HepG2 (cell line): ENCODE results near the gene CIDEA. TPM values are rescaled to one million over a fixed set of nuclear protein-coding genes. Genes with fewer than 3 reads are reported as not detected.

ENCODE experiments used
- BORCS8-MEF2B ChIP-seq: sonication (generic); formaldehyde crosslinking; IDR thresholded peaks from 2 replicates; pipeline ENCODE4 v1.8.0; 2022; ENCODE audit warnings: mild to moderate bottlenecking, missing genetic modification reagents
- FOXA1 ChIP-seq, 2 experiments: fragments of 450-650 bp in 1 of 2; sonication (generic) in 1 of 2; formaldehyde crosslinking in 1 of 2; IDR thresholded peaks; 2 replicates each; pipeline versions ENCODE4 v1.4.0 to v1.6.1; 2016 to 2020; ENCODE audit warnings: missing genetic modification reagents in 1 of 2
- GATAD1 ChIP-seq: IDR thresholded peaks from 2 replicates; pipeline ENCODE4 v1.6.1; 2016; ENCODE audit warnings: missing genetic modification reagents, missing compliant biosample characterization
- HOXA3 ChIP-seq: sonication (generic); formaldehyde crosslinking; IDR thresholded peaks from 2 replicates; pipeline ENCODE4 v1.5.0; 2020; ENCODE audit warnings: missing genetic modification reagents
- KDM5B ChIP-seq: sonication (generic); formaldehyde crosslinking; IDR thresholded peaks from 2 replicates; pipeline ENCODE4 v1.4.0; 2020; ENCODE audit warnings: missing genetic modification reagents, mild to moderate bottlenecking, borderline replicate concordance
- KLF6 ChIP-seq: IDR thresholded peaks from 2 replicates; pipeline ENCODE4 v1.8.0; 2016; ENCODE audit warnings: missing biosample characterization, missing genetic modification reagents
- NBN ChIP-seq: fragments of 450-650 bp; conservative IDR thresholded peaks from 2 replicates; pipeline ENCODE4 v1.6.1; 2017
- NKX3-1 ChIP-seq: sonication (generic); formaldehyde crosslinking; IDR thresholded peaks from 2 replicates; pipeline ENCODE4 v1.5.0; 2020; ENCODE audit warnings: missing genetic modification reagents
- RFXAP ChIP-seq: sonication (generic); formaldehyde crosslinking; IDR thresholded peaks from 2 replicates; pipeline ENCODE4 v1.4.0; 2020; ENCODE audit warnings: missing genetic modification reagents, borderline replicate concordance
- STAG1 ChIP-seq: sonication (generic); formaldehyde crosslinking; IDR thresholded peaks from 2 replicates; pipeline ENCODE4 v1.4.0; 2020; ENCODE audit warnings: missing genetic modification reagents
- TP53 ChIP-seq: sonication (generic); formaldehyde crosslinking; conservative IDR thresholded peaks from 2 replicates; pipeline ENCODE4 v1.4.0; 2020; ENCODE audit warnings: missing genetic modification reagents
- ZNF136 ChIP-seq: sonication (generic); formaldehyde crosslinking; IDR thresholded peaks from 2 replicates; pipeline ENCODE4 v1.8.1; 2022; ENCODE audit warnings: low read depth, mild to moderate bottlenecking, moderate library complexity, missing genetic modification reagents
- ZNF629 ChIP-seq: sonication (generic); formaldehyde crosslinking; conservative IDR thresholded peaks from 2 replicates; pipeline ENCODE4 v1.5.0; 2020; ENCODE audit warnings: missing genetic modification reagents
- ZNF879 ChIP-seq: sonication (generic); formaldehyde crosslinking; IDR thresholded peaks from 2 replicates; pipeline ENCODE4 v1.8.1; 2023; ENCODE audit warnings: missing genetic modification reagents
- polyA plus RNA-seq, 8 experiments: library from polyadenylated mRNA; depleted of rRNA in 3 of 8; stranded (reverse) in 7 of 8; unstranded in 1 of 8; fragments of >200 nt; fragmentation: Illumina TruSeq in 4 of 8; extraction: Trizol in 4 of 8; gene quantifications; 2 replicates each; pipeline versions ENCODE4 v1.2.1 to v1.2.3, GENCODE V29; 2011 to 2016; ENCODE audit warnings: low read depth in 4 of 8, missing spikeins in 1 of 8, mixed read lengths in 1 of 8; ENCODE audit not compliant: insufficient read depth in 1 of 8
- total RNA-seq, 5 experiments: library from RNA; depleted of rRNA; stranded (reverse); fragments of >200 nt; fragmentation: Illumina TruSeq; extraction: Trizol; gene quantifications; 2 replicates each; pipeline ENCODE4 v1.2.3, GENCODE V29; 2016; ENCODE audit warnings: low read depth in 1 of 5
- TF ChIP-seq, protein P1 (sequence below): sonication (generic); formaldehyde crosslinking; IDR thresholded peaks from 2 replicates; pipeline ENCODE4 v1.8.0; 2022; ENCODE audit warnings: missing genetic modification reagents, mild to moderate bottlenecking, moderate library complexity, borderline replicate concordance
- TF ChIP-seq, protein P2 (sequence below): sonication (generic); formaldehyde crosslinking; IDR thresholded peaks from 2 replicates; pipeline ENCODE4 v1.8.1; 2023; ENCODE audit warnings: missing genetic modification reagents, inconsistent platforms, borderline replicate concordance
- TF ChIP-seq, protein P3 (sequence below): sonication (generic); formaldehyde crosslinking; IDR thresholded peaks from 2 replicates; pipeline ENCODE4 v1.5.0; 2020; ENCODE audit warnings: mild to moderate bottlenecking, missing genetic modification reagents, moderate library complexity
- TF ChIP-seq, protein P4 (sequence below): sonication (generic); formaldehyde crosslinking; IDR thresholded peaks from 2 replicates; pipeline ENCODE4 v1.4.0; 2020; ENCODE audit warnings: missing genetic modification reagents
- TF ChIP-seq, protein P5 (sequence below): IDR thresholded peaks from 2 replicates; pipeline ENCODE4 v1.6.1; 2012; ENCODE audit warnings: inconsistent platforms
- TF ChIP-seq, protein P6 (sequence below), 2 experiments: sonication (generic) in 1 of 2; formaldehyde crosslinking in 1 of 2; IDR thresholded peaks; 2 replicates each; pipeline versions ENCODE4 v1.4.0 to v1.6.1; 2018 to 2020; ENCODE audit warnings: missing genetic modification reagents in 2 of 2, borderline replicate concordance in 1 of 2, low read depth in 1 of 2, mild to moderate bottlenecking in 1 of 2, missing biosample characterization in 1 of 2

The CIDEA gene
- total and polyA plus RNA-seq, 2 of the 13 experiments (the other 11 are each of a cell fraction or from before 2014, with no cell fraction given), result not detected

DNA sequence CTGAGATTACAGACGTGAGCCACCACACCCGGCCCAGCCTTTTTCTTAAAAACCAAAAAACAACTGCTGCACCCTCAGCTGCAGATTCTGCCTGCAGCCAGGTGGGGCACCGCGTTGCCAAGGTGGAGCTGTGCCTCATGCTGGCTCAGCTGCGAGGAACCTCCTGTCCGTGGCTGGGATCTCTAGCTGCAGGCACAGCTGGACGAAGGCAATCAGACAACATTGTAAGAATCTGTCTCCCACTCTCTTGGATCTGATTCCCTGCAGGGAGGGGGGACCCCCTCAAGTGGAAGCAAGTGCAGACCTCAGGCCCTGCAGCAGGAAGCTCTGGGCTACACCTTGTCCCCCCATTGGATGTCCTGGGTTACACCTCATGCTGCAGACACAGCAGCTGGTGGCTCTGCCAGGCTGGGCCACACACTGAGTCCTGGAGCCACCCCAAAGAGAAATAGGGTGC lies 24.1 kb downstream of the CIDEA start (continued):
- TF ChIP-seq ZNF136 (CRISPR knock-in tag) (no peak), KLF6 (CRISPR knock-in tag) (no peak), KDM5B (peak; percentile 75), FOXA1 (IDR thresholded peaks at IDR 0.05) (no peak), FOXA1 (CRISPR knock-in tag; IDR thresholded peaks at IDR 0.05) (no peak), NKX3-1 (peak; percentile 26; the same call in 1 of the 2 replicates), GATAD1 (CRISPR knock-in tag) (0 out of 2 replicates have a peak, but pooled peaks have one; percentile 14), TP53 (CRISPR knock-in tag) (no peak), ZNF879 (CRISPR knock-in tag) (0 out of 2 replicates have a peak, but pooled peaks have one; percentile 42), BORCS8-MEF2B (CRISPR knock-in tag) (0 out of 2 replicates have a peak, but pooled peaks have one; percentile 43), HOXA3 (CRISPR knock-in tag) (peak; percentile 54), ZNF629 (CRISPR knock-in tag) (0 out of 2 replicates have a peak, but pooled peaks have one; percentile 7), RFXAP (CRISPR knock-in tag) (0 out of 2 replicates have a peak, but pooled peaks have one; percentile 43), STAG1 (CRISPR knock-in tag) (0 out of 2 replicates have a peak, but pooled peaks have one; percentile 16), NBN (no peak)
- TF ChIP-seq, protein P1, sequence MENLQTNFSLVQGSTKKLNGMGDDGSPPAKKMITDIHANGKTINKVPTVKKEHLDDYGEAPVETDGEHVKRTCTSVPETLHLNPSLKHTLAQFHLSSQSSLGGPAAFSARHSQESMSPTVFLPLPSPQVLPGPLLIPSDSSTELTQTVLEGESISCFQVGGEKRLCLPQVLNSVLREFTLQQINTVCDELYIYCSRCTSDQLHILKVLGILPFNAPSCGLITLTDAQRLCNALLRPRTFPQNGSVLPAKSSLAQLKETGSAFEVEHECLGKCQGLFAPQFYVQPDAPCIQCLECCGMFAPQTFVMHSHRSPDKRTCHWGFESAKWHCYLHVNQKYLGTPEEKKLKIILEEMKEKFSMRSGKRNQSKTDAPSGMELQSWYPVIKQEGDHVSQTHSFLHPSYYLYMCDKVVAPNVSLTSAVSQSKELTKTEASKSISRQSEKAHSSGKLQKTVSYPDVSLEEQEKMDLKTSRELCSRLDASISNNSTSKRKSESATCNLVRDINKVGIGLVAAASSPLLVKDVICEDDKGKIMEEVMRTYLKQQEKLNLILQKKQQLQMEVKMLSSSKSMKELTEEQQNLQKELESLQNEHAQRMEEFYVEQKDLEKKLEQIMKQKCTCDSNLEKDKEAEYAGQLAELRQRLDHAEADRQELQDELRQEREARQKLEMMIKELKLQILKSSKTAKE (CRISPR knock-in tag), result 0 out of 2 replicates have a peak, but pooled peaks have one; percentile 20
- TF ChIP-seq, protein P2, sequence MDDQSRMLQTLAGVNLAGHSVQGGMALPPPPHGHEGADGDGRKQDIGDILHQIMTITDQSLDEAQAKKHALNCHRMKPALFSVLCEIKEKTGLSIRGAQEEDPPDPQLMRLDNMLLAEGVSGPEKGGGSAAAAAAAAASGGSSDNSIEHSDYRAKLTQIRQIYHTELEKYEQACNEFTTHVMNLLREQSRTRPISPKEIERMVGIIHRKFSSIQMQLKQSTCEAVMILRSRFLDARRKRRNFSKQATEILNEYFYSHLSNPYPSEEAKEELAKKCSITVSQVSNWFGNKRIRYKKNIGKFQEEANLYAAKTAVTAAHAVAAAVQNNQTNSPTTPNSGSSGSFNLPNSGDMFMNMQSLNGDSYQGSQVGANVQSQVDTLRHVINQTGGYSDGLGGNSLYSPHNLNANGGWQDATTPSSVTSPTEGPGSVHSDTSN (CRISPR knock-in tag), result no peak
- TF ChIP-seq, protein P3, sequence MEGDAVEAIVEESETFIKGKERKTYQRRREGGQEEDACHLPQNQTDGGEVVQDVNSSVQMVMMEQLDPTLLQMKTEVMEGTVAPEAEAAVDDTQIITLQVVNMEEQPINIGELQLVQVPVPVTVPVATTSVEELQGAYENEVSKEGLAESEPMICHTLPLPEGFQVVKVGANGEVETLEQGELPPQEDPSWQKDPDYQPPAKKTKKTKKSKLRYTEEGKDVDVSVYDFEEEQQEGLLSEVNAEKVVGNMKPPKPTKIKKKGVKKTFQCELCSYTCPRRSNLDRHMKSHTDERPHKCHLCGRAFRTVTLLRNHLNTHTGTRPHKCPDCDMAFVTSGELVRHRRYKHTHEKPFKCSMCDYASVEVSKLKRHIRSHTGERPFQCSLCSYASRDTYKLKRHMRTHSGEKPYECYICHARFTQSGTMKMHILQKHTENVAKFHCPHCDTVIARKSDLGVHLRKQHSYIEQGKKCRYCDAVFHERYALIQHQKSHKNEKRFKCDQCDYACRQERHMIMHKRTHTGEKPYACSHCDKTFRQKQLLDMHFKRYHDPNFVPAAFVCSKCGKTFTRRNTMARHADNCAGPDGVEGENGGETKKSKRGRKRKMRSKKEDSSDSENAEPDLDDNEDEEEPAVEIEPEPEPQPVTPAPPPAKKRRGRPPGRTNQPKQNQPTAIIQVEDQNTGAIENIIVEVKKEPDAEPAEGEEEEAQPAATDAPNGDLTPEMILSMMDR, result peak; percentile 53
- TF ChIP-seq, protein P4, sequence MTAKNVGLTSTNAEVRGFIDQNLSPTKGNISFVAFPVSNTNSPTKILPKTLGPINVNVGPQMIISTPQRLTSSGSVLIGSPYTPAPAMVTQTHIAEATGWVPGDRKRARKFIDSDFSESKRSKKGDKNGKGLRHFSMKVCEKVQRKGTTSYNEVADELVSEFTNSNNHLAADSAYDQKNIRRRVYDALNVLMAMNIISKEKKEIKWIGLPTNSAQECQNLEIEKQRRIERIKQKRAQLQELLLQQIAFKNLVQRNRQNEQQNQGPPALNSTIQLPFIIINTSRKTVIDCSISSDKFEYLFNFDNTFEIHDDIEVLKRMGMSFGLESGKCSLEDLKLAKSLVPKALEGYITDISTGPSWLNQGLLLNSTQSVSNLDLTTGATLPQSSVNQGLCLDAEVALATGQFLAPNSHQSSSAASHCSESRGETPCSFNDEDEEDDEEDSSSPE, result peak; percentile 79; the same call in 1 of the 2 replicates
- TF ChIP-seq, protein P5, sequence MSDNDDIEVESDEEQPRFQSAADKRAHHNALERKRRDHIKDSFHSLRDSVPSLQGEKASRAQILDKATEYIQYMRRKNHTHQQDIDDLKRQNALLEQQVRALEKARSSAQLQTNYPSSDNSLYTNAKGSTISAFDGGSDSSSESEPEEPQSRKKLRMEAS, result peak; percentile 98
- TF ChIP-seq, protein P6, sequence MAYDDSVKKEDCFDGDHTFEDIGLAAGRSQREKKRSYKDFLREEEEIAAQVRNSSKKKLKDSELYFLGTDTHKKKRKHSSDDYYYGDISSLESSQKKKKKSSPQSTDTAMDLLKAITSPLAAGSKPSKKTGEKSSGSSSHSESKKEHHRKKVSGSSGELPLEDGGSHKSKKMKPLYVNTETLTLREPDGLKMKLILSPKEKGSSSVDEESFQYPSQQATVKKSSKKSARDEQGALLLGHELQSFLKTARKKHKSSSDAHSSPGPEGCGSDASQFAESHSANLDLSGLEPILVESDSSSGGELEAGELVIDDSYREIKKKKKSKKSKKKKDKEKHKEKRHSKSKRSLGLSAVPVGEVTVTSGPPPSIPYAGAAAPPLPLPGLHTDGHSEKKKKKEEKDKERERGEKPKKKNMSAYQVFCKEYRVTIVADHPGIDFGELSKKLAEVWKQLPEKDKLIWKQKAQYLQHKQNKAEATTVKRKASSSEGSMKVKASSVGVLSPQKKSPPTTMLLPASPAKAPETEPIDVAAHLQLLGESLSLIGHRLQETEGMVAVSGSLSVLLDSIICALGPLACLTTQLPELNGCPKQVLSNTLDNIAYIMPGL (CRISPR knock-in tag; IDR thresholded peaks at IDR 0.05; ENCODE audit: borderline replicate concordance in 1 of 2, low read depth in 1 of 2), result peak in 1 of 2 experiments; percentile 21; a peak in 1 of 4 replicates
